VCaP (cell line): ENCODE measurements around the gene PIWIL4.
"Not testable (repeated sequence)": the region's sequence is repeated elsewhere in the genome, so short reads cannot be mapped to it uniquely, and the experiment has no call there.

Experiments used
- H3K27ac ChIP-seq: fragments of 450-650 bp; 2 replicates; pipeline ENCODE4 v1.5.1; 2017
- TF ChIP-seq, protein P1 (sequence below): fragments of 450-650 bp; conservative IDR thresholded peaks from 2 replicates; pipeline ENCODE4 v1.5.1; 2017; ENCODE audit warnings: mild to moderate bottlenecking, moderate library complexity

PIWIL4 gene

GRCh38 chr11:94550513-94550912, 16.7 kb upstream of the PIWIL4 start:
- TF ChIP-seq, protein P1, sequence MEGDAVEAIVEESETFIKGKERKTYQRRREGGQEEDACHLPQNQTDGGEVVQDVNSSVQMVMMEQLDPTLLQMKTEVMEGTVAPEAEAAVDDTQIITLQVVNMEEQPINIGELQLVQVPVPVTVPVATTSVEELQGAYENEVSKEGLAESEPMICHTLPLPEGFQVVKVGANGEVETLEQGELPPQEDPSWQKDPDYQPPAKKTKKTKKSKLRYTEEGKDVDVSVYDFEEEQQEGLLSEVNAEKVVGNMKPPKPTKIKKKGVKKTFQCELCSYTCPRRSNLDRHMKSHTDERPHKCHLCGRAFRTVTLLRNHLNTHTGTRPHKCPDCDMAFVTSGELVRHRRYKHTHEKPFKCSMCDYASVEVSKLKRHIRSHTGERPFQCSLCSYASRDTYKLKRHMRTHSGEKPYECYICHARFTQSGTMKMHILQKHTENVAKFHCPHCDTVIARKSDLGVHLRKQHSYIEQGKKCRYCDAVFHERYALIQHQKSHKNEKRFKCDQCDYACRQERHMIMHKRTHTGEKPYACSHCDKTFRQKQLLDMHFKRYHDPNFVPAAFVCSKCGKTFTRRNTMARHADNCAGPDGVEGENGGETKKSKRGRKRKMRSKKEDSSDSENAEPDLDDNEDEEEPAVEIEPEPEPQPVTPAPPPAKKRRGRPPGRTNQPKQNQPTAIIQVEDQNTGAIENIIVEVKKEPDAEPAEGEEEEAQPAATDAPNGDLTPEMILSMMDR, result no peak
- H3K27ac ChIP-seq, result no peak overlapping the region

DNA sequence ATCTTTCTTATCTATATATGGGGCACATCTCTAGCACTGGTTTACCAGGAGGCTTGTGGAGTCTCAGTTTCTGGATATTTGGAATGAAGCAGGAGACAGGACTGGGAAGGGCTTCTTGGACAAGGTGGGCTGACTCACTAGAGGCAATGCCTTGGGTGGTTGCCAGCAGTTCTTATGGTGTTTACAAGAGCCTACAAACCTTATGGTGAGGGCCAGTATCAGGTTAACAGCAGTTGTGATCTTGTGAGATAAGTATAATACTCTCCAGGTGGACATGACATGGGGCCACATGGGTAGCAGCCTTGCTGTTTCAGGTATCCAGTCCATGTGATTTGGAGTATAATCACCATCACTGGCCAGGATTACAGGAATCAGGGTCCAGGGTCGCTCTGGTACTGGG, 13.2 kb upstream of the PIWIL4 start:
- TF ChIP-seq, protein P1, result no peak
- no peak overlapping the region for H3K27ac ChIP-seq

DNA sequence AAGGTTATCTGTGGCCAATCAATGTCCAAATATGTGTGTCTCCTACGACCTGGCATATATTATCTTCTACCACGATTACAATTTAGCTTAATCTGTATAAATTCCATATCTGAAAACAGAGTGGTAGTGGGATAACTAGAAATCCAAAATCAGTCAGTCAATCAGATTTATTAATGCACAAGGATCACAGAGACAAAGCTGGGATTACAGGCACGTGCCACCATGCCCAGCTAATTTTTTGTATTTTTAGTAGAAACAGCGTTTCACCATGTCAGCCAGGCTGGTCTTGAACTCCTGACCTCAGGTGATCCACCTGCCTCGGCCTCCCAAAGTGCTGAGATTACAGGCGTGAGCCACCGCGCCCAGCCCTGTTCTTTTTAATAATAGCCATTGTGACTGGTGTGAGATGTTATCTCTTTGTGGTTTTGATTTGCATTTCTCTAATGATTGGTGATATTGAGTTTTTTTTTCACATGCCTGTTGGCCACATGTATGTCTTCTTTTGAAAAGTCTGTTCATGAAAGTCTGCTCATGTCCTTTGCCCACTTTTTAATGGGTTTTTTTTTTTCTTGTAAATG, 11.3 kb upstream of the PIWIL4 start:
- H3K27ac ChIP-seq, result not testable (repeated sequence)

GRCh38 chr11:94557421-94557820, 9.7 kb upstream of the PIWIL4 start:
- H3K27ac ChIP-seq, result no peak overlapping the region
- TF ChIP-seq, protein P1, result no peak

DNA sequence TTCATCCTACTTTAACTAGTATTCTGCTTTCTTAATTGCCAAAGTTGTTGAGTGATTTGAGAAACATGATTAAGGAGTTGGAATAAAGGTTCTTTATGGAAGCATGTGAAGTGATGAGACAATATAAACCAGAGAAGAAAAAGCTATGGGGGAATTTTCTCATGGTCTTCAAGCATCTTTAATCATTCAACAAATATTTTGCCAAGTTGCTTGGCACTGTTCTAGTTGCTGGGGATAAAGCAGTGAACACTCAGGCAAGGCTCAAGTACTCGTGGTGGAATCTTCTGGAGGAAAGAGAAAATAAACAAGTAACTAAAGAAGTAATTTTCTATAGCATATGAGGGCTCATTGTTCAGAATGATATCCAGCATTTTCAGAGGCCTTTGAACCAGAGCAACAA, 9.2 kb upstream of the PIWIL4 start:
- H3K27ac ChIP-seq, result no peak overlapping the region
- TF ChIP-seq, protein P1, result no peak

- TF ChIP-seq, protein P1, result no peak
- no peak overlapping the region for H3K27ac ChIP-seq
Observed at GRCh38 chr11:94558468-94558867, 8.7 kb upstream of the PIWIL4 start.

- TF ChIP-seq, protein P1, result no peak
- H3K27ac ChIP-seq, result no peak overlapping the region
Observed at GRCh38 chr11:94558932-94559331, 8.2 kb upstream of the PIWIL4 start.

GRCh38 chr11:94559361-94559760, 7.8 kb upstream of the PIWIL4 start:
- H3K27ac ChIP-seq, result no peak overlapping the region
- TF ChIP-seq, protein P1, result no peak
